HFFc6 (cell line): ENCODE measurements around the gene ASTL. TPM values are rescaled to one million over a fixed set of nuclear protein-coding genes. Genes with fewer than 3 reads are reported as not detected.

Experiments
- DNase-seq: peaks from one replicate; pipeline ENCODE4 v3.0.0-alpha.2; 2018
- H3K27ac Mint-ChIP-seq: 2 replicates; pipeline ENCODE4 v1.8.0; 2020; ENCODE audit warnings: mild to moderate bottlenecking, mixed read lengths
- H3K27me3 Mint-ChIP-seq: 2 replicates; pipeline ENCODE4 v1.8.0; 2021; ENCODE audit warnings: mild to moderate bottlenecking, moderate library complexity, mixed read lengths; ENCODE audit not compliant: insufficient read depth
- H3K36me3 Mint-ChIP-seq: 2 replicates; pipeline ENCODE4 v1.8.0; 2021; ENCODE audit warnings: low read depth, mixed read lengths
- H3K4me1 Mint-ChIP-seq: 2 replicates; pipeline ENCODE4 v1.8.0; 2020; ENCODE audit warnings: low read depth, mixed read lengths
- H3K4me3 Mint-ChIP-seq: 2 replicates; pipeline ENCODE4 v1.8.0; 2020; ENCODE audit warnings: mild to moderate bottlenecking, moderate library complexity, mixed read lengths
- H3K9me3 Mint-ChIP-seq: 2 replicates; pipeline ENCODE4 v1.8.0; 2020; ENCODE audit warnings: mild to moderate bottlenecking, mixed read lengths
- total RNA-seq, 6 experiments: library from RNA; stranded (reverse); fragmentation: NEBNext Ultra II Directional; extraction: Animal tissue kit (Norgen Biotek cat#: 25700); gene quantifications; 2 replicates in 1 of 6; 3 replicates in 5 of 6; pipeline ENCODE4 v1.2.3, GENCODE V29; 2021
- TF ChIP-seq, protein P1 (sequence below): fragments of 200-600 bp; sonication (generic); IDR thresholded peaks from 2 replicates; pipeline ENCODE4 v1.5.0; 2021; ENCODE audit warnings: antibody characterized with exemption, mild to moderate bottlenecking

The ASTL gene
- total RNA-seq, 6 experiments from 2014 or later: 0.25 to 0.39 (median 0.31) TPM; not detected in 3

GRCh38 chr2:96108541-96109360, 29.6 kb downstream of the ASTL start:
- Mint-ChIP-seq H3K27ac (no peak overlapping the region), H3K36me3 (peaks cover 10% of the 10 kb centered on the region; the same call in 1 of the 2 replicates), H3K4me1 (peaks cover 4% of the 10 kb centered on the region; the same call in 1 of the 2 replicates), H3K4me3 (no peak overlapping the region), H3K27me3 (peaks cover 33% of the 10 kb centered on the region), H3K9me3 (peaks cover 19% of the 10 kb centered on the region)
- no peak for DNase-seq
- TF ChIP-seq, protein P1, sequence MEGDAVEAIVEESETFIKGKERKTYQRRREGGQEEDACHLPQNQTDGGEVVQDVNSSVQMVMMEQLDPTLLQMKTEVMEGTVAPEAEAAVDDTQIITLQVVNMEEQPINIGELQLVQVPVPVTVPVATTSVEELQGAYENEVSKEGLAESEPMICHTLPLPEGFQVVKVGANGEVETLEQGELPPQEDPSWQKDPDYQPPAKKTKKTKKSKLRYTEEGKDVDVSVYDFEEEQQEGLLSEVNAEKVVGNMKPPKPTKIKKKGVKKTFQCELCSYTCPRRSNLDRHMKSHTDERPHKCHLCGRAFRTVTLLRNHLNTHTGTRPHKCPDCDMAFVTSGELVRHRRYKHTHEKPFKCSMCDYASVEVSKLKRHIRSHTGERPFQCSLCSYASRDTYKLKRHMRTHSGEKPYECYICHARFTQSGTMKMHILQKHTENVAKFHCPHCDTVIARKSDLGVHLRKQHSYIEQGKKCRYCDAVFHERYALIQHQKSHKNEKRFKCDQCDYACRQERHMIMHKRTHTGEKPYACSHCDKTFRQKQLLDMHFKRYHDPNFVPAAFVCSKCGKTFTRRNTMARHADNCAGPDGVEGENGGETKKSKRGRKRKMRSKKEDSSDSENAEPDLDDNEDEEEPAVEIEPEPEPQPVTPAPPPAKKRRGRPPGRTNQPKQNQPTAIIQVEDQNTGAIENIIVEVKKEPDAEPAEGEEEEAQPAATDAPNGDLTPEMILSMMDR: no peak

DNA sequence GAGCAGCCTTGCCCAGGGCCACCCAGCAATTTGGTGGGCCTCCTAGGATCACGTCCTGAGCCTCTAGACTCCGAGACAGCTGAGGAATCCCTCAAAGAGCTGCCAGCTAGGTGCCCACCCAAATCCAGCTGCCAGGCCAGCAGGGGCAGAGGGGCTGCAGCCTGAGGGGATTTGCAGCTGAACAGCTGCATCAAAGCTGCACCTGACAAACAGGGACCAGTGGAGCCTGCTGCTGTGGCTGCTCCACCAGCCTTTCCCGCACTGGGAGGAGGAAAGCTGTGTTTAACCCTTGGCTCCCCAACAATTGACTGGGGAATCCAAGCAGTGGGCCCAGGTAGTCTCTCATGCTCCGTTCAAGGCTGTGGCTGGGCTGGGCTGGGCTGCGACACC, 30.2 kb downstream of the ASTL start:
- TF ChIP-seq, protein P1: no peak
- Mint-ChIP-seq H3K36me3 (peaks cover 10% of the 10 kb centered on the region; the same call in 1 of the 2 replicates), H3K4me3 (no peak overlapping the region), H3K4me1 (peaks cover 4% of the 10 kb centered on the region; the same call in 1 of the 2 replicates), H3K27ac (no peak overlapping the region), H3K9me3 (peaks cover 19% of the 10 kb centered on the region), H3K27me3 (peaks cover 30% of the 10 kb centered on the region)
- no peak for DNase-seq

- TF ChIP-seq, protein P1: no peak
- H3K27ac Mint-ChIP-seq: no peak overlapping the region
- H3K4me1 Mint-ChIP-seq: peaks cover 4% of the 10 kb centered on the region; the same call in 1 of the 2 replicates
- no peak overlapping the region for H3K4me3 Mint-ChIP-seq
- DNase-seq: no peak
- H3K36me3 Mint-ChIP-seq: peaks cover 10% of the 10 kb centered on the region; the same call in 1 of the 2 replicates
- peaks cover 19% of the 10 kb centered on the region for H3K9me3 Mint-ChIP-seq
- H3K27me3 Mint-ChIP-seq: peaks cover 30% of the 10 kb centered on the region
Observed at GRCh38 chr2:96107708-96108065, 30.6 kb downstream of the ASTL start.

DNA sequence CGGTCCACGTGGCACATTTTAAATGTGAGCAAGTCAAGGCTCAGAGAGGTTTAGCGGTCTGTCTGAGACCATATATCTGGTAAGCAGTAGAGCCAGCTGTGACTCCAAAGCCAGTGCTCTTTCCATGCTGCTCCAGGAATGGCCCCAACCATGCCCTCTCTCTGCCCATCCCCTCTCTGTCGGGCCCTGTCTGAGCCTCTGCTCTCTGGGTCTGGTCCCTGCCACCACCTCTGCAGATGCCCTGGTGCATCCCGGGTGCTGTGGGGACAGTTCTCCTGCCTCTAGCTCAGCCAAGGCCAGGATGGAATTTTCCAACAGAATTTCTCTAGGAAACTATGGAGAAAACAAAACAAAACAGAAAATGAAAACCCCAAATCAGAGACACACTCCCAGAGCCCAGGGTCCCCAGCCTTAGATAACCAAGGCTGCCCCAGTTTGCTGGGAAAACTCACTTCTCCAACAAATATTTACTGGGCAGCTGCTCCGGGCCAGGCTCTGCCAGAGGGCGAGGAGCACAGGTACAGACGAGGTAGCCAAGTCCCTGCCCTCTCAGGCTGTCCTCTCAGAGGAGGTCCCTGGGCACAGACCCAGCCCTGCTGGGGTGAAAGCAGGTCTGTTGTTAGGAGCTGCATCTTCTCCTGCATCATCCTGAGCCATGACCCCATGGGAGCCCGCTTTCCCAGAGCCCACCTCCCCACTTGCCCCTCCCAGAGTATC, 31.2 kb downstream of the ASTL start:
- Mint-ChIP-seq H3K36me3 (peaks cover 10% of the 10 kb centered on the region; the same call in 1 of the 2 replicates), H3K4me1 (peaks cover 7% of the 10 kb centered on the region), H3K4me3 (no peak overlapping the region), H3K27ac (no peak overlapping the region), H3K9me3 (peaks cover 19% of the 10 kb centered on the region), H3K27me3 (peaks cover 27% of the 10 kb centered on the region)
- DNase-seq: no peak
- TF ChIP-seq, protein P1: no peak

DNA sequence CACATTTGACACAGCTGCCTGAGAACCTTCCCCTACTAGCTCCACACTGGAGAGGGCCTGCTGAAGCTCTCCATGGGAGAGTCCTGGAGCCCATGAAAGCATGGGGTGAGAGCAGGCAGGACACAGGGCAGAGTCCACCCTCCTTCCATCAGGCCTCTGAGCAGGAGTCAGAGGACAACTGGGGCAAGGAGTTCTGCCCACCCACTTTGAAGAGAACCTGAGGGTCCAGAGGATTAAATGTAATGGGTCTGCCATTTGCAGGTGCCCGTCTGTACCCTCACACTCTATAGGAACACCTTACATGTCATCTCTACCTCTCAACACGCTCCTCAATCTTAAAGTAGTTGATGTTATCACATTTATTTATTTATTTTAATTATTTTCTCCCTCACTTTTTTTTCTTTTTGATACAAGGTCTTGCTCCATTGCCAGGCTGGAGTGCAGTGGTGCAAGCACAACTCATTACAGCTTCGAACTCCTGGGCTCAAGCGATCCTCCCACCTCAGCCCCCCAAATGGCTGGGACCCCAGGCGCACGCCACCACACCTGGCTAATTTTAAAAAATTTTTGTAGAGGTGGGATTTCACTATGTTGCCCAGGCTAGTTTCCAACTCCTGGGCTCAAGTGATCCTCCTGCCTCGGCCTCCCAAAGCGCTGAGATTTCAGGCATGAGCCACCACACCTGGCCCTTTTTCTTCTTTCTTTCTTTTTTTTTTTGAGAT, 32.1 kb downstream of the ASTL start:
- peaks cover 11% of the 10 kb centered on the region for H3K4me1 Mint-ChIP-seq
- H3K27me3 Mint-ChIP-seq: peaks cover 23% of the 10 kb centered on the region
- peaks cover 10% of the 10 kb centered on the region; the same call in 1 of the 2 replicates for H3K36me3 Mint-ChIP-seq
- TF ChIP-seq, protein P1: no peak
- H3K4me3 Mint-ChIP-seq: no peak overlapping the region
- no peak overlapping the region for H3K27ac Mint-ChIP-seq
- H3K9me3 Mint-ChIP-seq: peaks cover 19% of the 10 kb centered on the region
- DNase-seq: no peak
